Measurements from ENCODE around the gene YPEL2. TPM values are rescaled to one million over a fixed set of nuclear protein-coding genes. Genes with fewer than 3 reads are reported as not detected.

YPEL2 gene
- total and polyA plus RNA-seq, 2 donors (not counting 3 experiments of a cell fraction or from before 2014, with no cell fraction given): 36.5 to 66.8 TPM

- FAIRE-seq (peak; percentile 8), DNase-seq (ENCODE audit: low read depth, low spot score) (peak; percentile 41)
- intact Hi-C loops (cut with micrococcal nuclease): loop anchor here (2.0 to 5.0 kb wide), 2 partner anchors 34 to 374 kb away; partner anchors contain the start of genes PTRH2 and VMP1
- H3K4me1 ChIP-seq (ENCODE audit: control insufficient read depth, extremely low read depth, insufficient read depth, low read length): peaks cover 44% of the 10 kb centered on the region
- CTCF ChIA-PET: interaction anchor here (0.8 to 3.5 kb wide), 10 partner anchors 12 to 109 kb away, joined by 3 to 15 read pairs (median 3); no protein-coding TSS in a partner anchor
- POLR2A ChIA-PET: no interaction called here
- no peaks in the 10 kb centered on the region for H3K27me3 ChIP-seq (ENCODE audit: control insufficient read depth in 2 of 2, insufficient read depth in 2 of 2, low read length in 2 of 2)
- TF ChIP-seq GATA2 (IDR thresholded peaks at IDR 0.05; ENCODE audit: insufficient read depth, insufficient read length, low read depth, low read length) (no peak), JUN (IDR thresholded peaks at IDR 0.05; ENCODE audit: borderline replicate concordance, insufficient read depth, insufficient read length, low read depth) (no peak), POLR2A (IDR thresholded peaks at IDR 0.05; ENCODE audit: low read depth, low read length) (no peak), EZH2 (IDR thresholded peaks at IDR 0.05; ENCODE audit: borderline replicate concordance, low read depth, low read length, severe bottlenecking) (no peak), CTCF (IDR thresholded peaks at IDR 0.05; ENCODE audit: extremely low read depth in 1 of 2, insufficient read depth in 1 of 2, low read depth in 1 of 2, low read length in 2 of 2) (no peak), MAX (IDR thresholded peaks at IDR 0.05; ENCODE audit: insufficient read depth, insufficient read length) (no peak), FOS (IDR thresholded peaks at IDR 0.05; ENCODE audit: borderline replicate concordance, insufficient read depth, low read length) (no peak), MYC (IDR thresholded peaks at IDR 0.05; ENCODE audit: low read depth, low read length) (no peak), POLR2AphosphoS5 (IDR thresholded peaks at IDR 0.05; ENCODE audit: insufficient read depth, low read depth, low read length) (no peak)
- TSS peak; percentile 13 for BruUV-seq (replicated peaks)
- H2AFZ ChIP-seq (ENCODE audit: low read depth, low read length): peak overlapping the region; percentile 10
- no peaks in the 10 kb centered on the region for H3K9me1 ChIP-seq (replicated peaks; ENCODE audit: control insufficient read depth, extremely low read depth, insufficient read depth, low read length)
- H3K27ac ChIP-seq (ENCODE audit: insufficient read depth, low read depth, low read length): no peak overlapping the region
- peak overlapping the region; percentile 51 for H3K4me2 ChIP-seq (ENCODE audit: insufficient read depth, low read length)
- peaks cover 43% of the 10 kb centered on the region for H3K79me2 ChIP-seq (ENCODE audit: control insufficient read depth, insufficient read depth, low read length)
- H3K9me3 ChIP-seq (replicated peaks; ENCODE audit: control insufficient read depth, insufficient read depth, low read length): no peaks in the 10 kb centered on the region
- H3K9ac ChIP-seq (replicated peaks; ENCODE audit: extremely low read depth, insufficient read depth, low read length): peak overlapping the region; percentile 68
- dilution Hi-C loops (cut with MboI; ENCODE audit: extremely low pct_ligation_motif_present, low sequenced_read_pairs): loop anchor here (25.0 kb wide), 1 partner anchor 104 kb away; no protein-coding TSS in a partner anchor
- peak overlapping the region; percentile 27 to 98 (median 75) for H3K4me3 ChIP-seq (replicated peaks in 1 of 3; ENCODE audit: insufficient read depth in 1 of 3, low read depth in 1 of 3, low read length in 3 of 3)
- H3K36me3 ChIP-seq (ENCODE audit: control insufficient read depth in 2 of 2, extremely low read depth in 1 of 2, insufficient read depth in 2 of 2, low read length in 2 of 2): peaks cover 0 to under 1% of the 10 kb centered on the region in 2 experiments
- no peaks in the 10 kb centered on the region for H4K20me1 ChIP-seq (replicated peaks; ENCODE audit: control insufficient read depth, extremely low read depth, insufficient read depth, low read length)
These were observed 1.4 kb downstream of the YPEL2 start for GRCh38 chr17:59332749-59333377.
